ENCODE data around the gene CDH2.

CDH2 gene

DNA sequence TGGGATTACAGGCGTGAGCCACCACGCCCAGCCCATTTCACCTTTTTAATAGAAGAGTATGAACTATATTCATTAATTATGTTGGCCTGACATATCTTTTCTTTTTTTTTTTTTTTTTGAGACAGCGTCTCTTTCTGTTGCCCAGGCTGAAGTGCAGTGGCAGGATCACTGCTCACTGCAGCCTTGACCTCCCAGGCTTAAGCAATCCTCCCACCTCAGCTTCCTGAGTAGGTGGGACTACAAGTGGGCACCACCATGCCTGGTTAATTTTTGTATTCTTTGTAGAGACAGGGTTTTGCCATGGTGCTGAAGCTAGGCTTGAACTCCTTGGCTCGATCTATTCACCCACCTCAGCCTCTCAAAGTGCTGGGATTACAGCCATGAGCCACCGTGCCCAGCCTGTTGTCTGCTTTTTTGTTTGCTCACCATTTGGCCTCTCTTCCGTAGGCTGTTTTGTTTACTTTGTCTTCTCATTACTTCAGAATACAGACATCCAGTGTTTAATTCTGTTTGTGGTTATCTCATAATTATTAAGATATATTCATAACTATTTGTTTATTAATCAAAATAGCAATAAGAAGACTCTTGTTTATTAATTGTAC, 16.3 kb upstream of the CDH2 start:
- H3K4me3 ChIP-seq (ENCODE audit: low read length): no peak overlapping the region
- no peak for DNase-seq (ENCODE audit: low read depth)
- TF ChIP-seq, protein P1, sequence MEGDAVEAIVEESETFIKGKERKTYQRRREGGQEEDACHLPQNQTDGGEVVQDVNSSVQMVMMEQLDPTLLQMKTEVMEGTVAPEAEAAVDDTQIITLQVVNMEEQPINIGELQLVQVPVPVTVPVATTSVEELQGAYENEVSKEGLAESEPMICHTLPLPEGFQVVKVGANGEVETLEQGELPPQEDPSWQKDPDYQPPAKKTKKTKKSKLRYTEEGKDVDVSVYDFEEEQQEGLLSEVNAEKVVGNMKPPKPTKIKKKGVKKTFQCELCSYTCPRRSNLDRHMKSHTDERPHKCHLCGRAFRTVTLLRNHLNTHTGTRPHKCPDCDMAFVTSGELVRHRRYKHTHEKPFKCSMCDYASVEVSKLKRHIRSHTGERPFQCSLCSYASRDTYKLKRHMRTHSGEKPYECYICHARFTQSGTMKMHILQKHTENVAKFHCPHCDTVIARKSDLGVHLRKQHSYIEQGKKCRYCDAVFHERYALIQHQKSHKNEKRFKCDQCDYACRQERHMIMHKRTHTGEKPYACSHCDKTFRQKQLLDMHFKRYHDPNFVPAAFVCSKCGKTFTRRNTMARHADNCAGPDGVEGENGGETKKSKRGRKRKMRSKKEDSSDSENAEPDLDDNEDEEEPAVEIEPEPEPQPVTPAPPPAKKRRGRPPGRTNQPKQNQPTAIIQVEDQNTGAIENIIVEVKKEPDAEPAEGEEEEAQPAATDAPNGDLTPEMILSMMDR (conservative IDR thresholded peaks at IDR 0.05; ENCODE audit: low read depth, low read length): no peak

DNA sequence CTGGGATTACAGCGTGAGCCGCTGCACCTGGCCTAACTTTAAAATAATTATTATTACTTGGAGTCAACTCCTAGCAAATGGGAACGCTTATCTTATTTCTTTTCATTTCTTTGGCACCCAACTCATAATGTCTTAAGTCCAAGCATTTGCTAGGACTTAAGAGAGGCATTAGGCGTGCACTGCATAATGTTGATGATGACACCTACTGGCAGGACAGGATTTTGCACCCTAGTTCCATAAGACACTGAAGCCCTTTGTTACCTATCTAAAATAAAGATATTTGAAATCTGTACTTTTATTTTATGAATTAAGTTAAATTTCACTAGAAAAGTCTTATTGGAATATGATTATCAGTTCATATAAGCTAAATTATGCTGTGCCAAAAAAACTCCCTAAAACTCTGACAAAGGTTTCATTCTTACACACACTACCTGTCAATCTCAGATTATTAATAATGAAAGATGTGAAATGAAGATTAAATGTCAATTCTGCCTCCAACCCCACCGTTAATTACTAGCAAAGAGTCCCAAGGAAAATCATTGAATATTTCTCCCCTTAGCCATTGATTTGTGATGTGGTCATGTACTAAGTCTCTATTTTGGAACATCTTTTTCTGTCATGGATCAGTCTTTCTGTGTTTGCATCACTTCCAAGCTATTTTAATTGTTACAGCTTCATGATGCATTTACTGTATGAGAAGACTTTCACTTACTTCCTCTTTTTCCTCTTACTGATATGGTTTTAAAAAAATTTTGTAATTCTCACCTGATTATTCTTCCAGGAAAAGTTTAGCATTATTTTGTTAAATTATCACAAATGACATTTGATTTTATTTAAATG, 12.7 kb upstream of the CDH2 start:
- H3K4me3 ChIP-seq (ENCODE audit: low read length): no peak overlapping the region
- no peak for DNase-seq (ENCODE audit: low read depth)
- TF ChIP-seq, protein P1 (conservative IDR thresholded peaks at IDR 0.05; ENCODE audit: low read depth, low read length): peak; percentile 65

- TF ChIP-seq, protein P1 (conservative IDR thresholded peaks at IDR 0.05; ENCODE audit: low read depth, low read length): no peak
- DNase-seq (ENCODE audit: low read depth): no peak
- H3K4me3 ChIP-seq (ENCODE audit: low read length): no peak overlapping the region
These were observed 8.2 kb upstream of the CDH2 start for GRCh38 chr18:28185121-28185520.

- TF ChIP-seq, protein P1 (conservative IDR thresholded peaks at IDR 0.05; ENCODE audit: low read depth, low read length): no peak
- H3K4me3 ChIP-seq (ENCODE audit: low read length): no peak overlapping the region
- no peak for DNase-seq (ENCODE audit: low read depth)
These were observed 6.6 kb upstream of the CDH2 start for GRCh38 chr18:28183418-28184078.

- no peak overlapping the region for H3K4me3 ChIP-seq (ENCODE audit: low read length)
- TF ChIP-seq, protein P1 (conservative IDR thresholded peaks at IDR 0.05; ENCODE audit: low read depth, low read length): no peak
- DNase-seq (ENCODE audit: low read depth): no peak
These were observed 4.7 kb upstream of the CDH2 start for GRCh38 chr18:28181616-28182015.

DNA sequence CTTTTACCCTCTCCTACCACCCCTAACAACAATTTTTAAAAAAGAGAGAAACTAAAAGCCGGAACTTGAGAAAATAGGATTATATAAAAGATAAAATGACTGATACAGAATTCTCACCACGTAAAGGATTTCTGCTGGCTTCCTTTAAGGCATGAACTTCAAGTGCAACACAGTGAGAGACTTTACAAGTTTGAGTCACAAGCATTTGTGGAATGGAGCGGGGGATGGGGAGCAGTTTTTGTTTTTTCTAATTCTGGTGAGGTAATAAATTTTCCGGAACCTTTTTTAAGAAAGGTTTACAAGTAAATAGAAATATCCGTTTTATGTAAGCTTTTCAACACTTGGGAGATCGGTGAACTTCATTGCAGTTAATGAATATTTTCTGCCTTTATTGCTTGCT, 1.8 kb upstream of the CDH2 start:
- H3K4me3 ChIP-seq (ENCODE audit: low read length): peak overlapping the region; percentile 83
- TF ChIP-seq, protein P1 (conservative IDR thresholded peaks at IDR 0.05; ENCODE audit: low read depth, low read length): no peak
- DNase-seq (ENCODE audit: low read depth): no peak
